ENCODE measurements around the gene CYGB.

Gene CYGB

DNA sequence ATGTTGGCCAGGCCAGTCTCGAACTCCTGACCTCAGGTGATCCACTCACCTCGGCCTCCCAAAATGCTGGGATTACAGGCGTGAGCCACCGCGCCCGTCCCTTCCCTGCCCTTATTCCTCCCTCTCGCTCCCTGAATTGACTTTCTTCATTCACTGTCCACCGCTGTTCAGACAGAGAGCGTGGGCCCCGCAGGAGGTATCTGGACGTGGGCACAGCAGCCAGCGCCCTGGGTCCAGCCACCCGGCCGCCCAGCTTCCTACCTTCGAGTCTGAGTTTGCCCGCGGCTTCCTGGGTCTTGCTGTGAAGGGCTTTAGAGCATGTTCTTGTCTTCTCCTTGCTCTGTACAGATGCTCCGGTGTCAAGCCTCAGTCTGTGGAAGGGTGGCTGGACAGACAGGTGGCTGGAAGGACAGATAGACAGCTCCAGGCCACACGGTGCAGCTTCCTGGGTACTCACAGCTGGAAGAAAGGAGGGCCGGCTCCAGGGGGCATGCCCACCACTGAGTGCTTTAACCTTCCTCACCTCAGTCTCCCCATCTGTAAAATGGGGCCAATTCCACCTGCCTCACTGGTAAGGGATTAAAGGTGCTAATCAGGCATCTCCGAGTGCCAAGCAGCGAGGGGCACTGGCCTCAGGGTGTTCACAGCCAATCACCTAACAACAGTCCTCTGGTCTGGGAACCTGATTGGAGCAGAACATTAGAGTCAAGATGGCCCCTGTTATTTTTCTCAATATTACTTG, 49.9 kb downstream of the CYGB start:
- Histone ChIP-seq H3K4me3 (ENCODE audit: extremely low read depth, insufficient read depth, low read length, poor library complexity, severe bottlenecking) (no peak overlapping the region), H3K4me1 (ENCODE audit: control insufficient read depth, insufficient read depth, low read length, poor library complexity, severe bottlenecking) (peaks cover 4% of the 10 kb centered on the region), H3K36me3 (ENCODE audit: control insufficient read depth, insufficient read depth, low read length) (no peaks in the 10 kb centered on the region), H3K9me3 (ENCODE audit: control insufficient read depth, low read length) (no peaks in the 10 kb centered on the region), H3K27ac (ENCODE audit: low read depth, low read length, severe bottlenecking) (no peak overlapping the region)
- WGBS, 2 experiments (ENCODE audit: insufficient coverage in 2 of 2) = 95 to 98% methylated on average over 19 to 20 of the region's 22 CpGs

GRCh38 chr17:76485569-76485968, 51.9 kb downstream of the CYGB start:
- no peaks in the 10 kb centered on the region for H3K36me3 ChIP-seq (ENCODE audit: control insufficient read depth, insufficient read depth, low read length)
- 81 to 87% methylated on average over 9 to 10 of the region's 11 CpGs for WGBS, 2 experiments (ENCODE audit: insufficient coverage in 2 of 2)
- no peaks in the 10 kb centered on the region for H3K9me3 ChIP-seq (ENCODE audit: control insufficient read depth, low read length)
- H3K4me1 ChIP-seq (ENCODE audit: control insufficient read depth, insufficient read depth, low read length, poor library complexity, severe bottlenecking) = no peaks in the 10 kb centered on the region
- H3K27ac ChIP-seq (ENCODE audit: low read depth, low read length, severe bottlenecking) = no peak overlapping the region
- no peak overlapping the region for H3K4me3 ChIP-seq (ENCODE audit: extremely low read depth, insufficient read depth, low read length, poor library complexity, severe bottlenecking)

DNA sequence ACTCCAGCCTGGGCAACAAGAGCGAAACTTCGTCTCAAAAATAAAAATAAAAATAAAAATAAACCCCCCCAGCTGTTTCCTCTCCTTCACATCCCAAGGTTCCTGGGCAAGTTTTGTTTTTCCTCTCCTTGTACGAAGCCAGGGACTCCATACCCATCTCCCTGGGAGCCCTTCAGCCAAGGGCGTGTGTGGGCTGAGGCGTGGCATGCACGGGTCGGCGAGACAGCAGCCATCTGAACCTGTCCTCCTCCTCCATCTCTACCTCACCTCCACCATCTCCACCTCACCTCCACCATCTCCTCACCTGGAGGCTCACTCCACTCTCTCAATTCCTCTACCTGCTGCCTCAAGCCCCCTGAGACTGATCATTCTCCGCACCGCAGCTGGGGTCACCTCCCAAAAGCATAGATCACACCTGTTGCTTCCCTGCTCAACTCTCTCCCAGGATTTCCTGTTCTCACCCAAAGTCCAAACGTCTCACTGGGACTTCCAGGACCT, 53.2 kb downstream of the CYGB start:
- Histone ChIP-seq H3K36me3 (ENCODE audit: control insufficient read depth, insufficient read depth, low read length) (no peaks in the 10 kb centered on the region), H3K4me3 (ENCODE audit: extremely low read depth, insufficient read depth, low read length, poor library complexity, severe bottlenecking) (no peak overlapping the region), H3K9me3 (ENCODE audit: control insufficient read depth, low read length) (no peaks in the 10 kb centered on the region), H3K4me1 (ENCODE audit: control insufficient read depth, insufficient read depth, low read length, poor library complexity, severe bottlenecking) (no peaks in the 10 kb centered on the region), H3K27ac (ENCODE audit: low read depth, low read length, severe bottlenecking) (no peak overlapping the region)
- 93 to 94% methylated on average over 7 to 9 of the region's 11 CpGs for WGBS, 2 experiments (ENCODE audit: insufficient coverage in 2 of 2)

GRCh38 chr17:76481071-76481655, 56.3 kb downstream of the CYGB start:
- Histone ChIP-seq H3K4me3 (ENCODE audit: extremely low read depth, insufficient read depth, low read length, poor library complexity, severe bottlenecking) (no peak overlapping the region), H3K27ac (ENCODE audit: low read depth, low read length, severe bottlenecking) (peak overlapping the region; percentile 59), H3K4me1 (ENCODE audit: control insufficient read depth, insufficient read depth, low read length, poor library complexity, severe bottlenecking) (no peaks in the 10 kb centered on the region), H3K9me3 (ENCODE audit: control insufficient read depth, low read length) (no peaks in the 10 kb centered on the region), H3K36me3 (ENCODE audit: control insufficient read depth, insufficient read depth, low read length) (no peaks in the 10 kb centered on the region)
- 83 to 91% methylated on average over 14 to 21 of the region's 21 CpGs for WGBS, 2 experiments (ENCODE audit: insufficient coverage in 2 of 2)

DNA sequence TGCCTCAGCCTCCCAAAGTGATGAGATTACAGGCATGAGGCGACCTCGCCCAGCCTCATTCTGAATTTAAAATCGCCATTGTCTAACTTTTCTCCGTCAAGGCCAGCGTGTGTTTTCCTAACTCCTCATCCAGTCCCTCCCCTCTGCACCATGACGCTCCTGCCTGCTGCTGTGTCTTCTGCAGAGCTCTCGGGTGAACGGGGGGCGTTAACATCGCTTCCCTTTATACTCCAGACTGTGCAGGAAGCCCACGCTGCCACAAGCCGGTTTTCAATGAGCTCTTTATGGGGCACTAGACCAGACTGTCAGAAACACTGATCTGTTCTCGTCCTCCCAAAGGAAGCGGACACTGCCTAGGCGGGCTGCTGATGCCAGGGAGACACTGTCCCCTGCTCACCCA, 56.9 kb downstream of the CYGB start:
- H3K36me3 ChIP-seq (ENCODE audit: control insufficient read depth, insufficient read depth, low read length) = no peaks in the 10 kb centered on the region
- no peak overlapping the region for H3K4me3 ChIP-seq (ENCODE audit: extremely low read depth, insufficient read depth, low read length, poor library complexity, severe bottlenecking)
- WGBS, 2 experiments (ENCODE audit: insufficient coverage in 2 of 2) = 85 to 89% methylated on average over 13 to 15 of the region's 15 CpGs
- no peaks in the 10 kb centered on the region for H3K9me3 ChIP-seq (ENCODE audit: control insufficient read depth, low read length)
- peak overlapping the region; percentile 59 for H3K27ac ChIP-seq (ENCODE audit: low read depth, low read length, severe bottlenecking)
- no peaks in the 10 kb centered on the region for H3K4me1 ChIP-seq (ENCODE audit: control insufficient read depth, insufficient read depth, low read length, poor library complexity, severe bottlenecking)

- no peaks in the 10 kb centered on the region for H3K36me3 ChIP-seq (ENCODE audit: control insufficient read depth, insufficient read depth, low read length)
- 90 to 97% methylated on average over 5 to 10 of the region's 14 CpGs for WGBS, 2 experiments (ENCODE audit: insufficient coverage in 2 of 2)
- no peak overlapping the region for H3K4me3 ChIP-seq (ENCODE audit: extremely low read depth, insufficient read depth, low read length, poor library complexity, severe bottlenecking)
- H3K4me1 ChIP-seq (ENCODE audit: control insufficient read depth, insufficient read depth, low read length, poor library complexity, severe bottlenecking) = no peaks in the 10 kb centered on the region
- no peaks in the 10 kb centered on the region for H3K9me3 ChIP-seq (ENCODE audit: control insufficient read depth, low read length)
- H3K27ac ChIP-seq (ENCODE audit: low read depth, low read length, severe bottlenecking) = no peak overlapping the region
Observed at GRCh38 chr17:76479515-76480060, 57.9 kb downstream of the CYGB start.

DNA sequence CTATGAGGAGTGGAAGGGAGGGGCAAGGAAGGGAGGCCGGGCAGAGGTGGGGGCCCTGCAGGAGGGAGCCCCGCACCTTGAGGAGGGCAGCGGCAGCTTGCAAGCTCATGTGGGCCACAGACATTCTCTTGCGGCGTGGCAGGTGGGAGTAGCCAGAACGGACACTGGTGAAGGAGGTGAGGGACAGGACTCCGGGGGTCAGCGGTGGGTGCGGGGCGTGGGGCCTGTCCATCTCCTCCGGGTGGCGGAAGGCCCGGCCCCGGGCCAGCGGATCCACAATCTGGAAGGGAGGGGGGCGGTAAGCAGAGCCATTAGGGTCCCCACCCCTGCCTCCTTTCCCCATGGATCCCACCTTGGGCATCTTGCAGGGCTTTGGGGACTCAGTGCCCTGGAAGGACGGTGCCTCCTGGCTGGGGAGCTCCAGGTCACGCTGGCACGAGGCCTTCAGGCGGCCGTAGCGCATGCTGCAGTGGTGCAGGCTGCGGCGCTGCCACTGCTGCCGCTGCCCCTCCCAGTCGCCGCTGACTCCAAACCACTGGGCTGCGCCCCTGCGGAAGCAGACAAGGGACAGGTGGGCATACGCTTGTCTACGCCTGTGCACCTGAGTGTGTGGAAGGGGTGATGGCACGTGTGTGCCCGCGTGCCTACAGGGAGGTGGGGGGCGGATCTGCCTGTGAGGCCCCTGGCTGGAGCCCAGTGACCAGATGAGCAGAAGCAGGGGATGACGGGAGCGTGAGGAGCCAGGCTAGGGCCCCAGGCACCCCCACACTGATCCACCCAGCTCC, 58.6 kb downstream of the CYGB start:
- Histone ChIP-seq H3K4me1 (ENCODE audit: control insufficient read depth, insufficient read depth, low read length, poor library complexity, severe bottlenecking) (no peaks in the 10 kb centered on the region), H3K9me3 (ENCODE audit: control insufficient read depth, low read length) (no peaks in the 10 kb centered on the region), H3K36me3 (ENCODE audit: control insufficient read depth, insufficient read depth, low read length) (no peaks in the 10 kb centered on the region), H3K27ac (ENCODE audit: low read depth, low read length, severe bottlenecking) (no peak overlapping the region), H3K4me3 (ENCODE audit: extremely low read depth, insufficient read depth, low read length, poor library complexity, severe bottlenecking) (no peak overlapping the region)
- WGBS, 2 experiments (ENCODE audit: insufficient coverage in 2 of 2) = 92 to 94% methylated on average over 29 to 37 of the region's 37 CpGs

DNA sequence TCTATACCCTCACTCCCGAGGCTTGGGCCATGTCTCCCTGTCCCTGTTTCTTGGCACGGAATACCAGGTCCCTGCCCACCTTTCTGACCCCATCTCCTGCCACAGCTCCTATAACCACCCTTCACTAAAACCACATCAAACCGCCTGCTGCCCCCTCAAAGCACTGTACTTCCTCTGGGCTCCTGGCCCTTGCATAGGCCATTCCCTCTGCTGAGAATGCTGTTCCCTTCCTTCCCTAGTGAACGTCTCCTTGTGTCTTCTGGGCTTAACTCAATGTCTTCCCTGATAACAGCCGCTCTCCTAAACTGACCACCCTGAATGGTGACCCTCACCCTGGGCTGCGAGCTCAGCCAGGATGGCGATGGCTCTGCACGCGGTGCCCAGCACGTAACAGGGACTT, 59.4 kb downstream of the CYGB start:
- no peak overlapping the region for H3K27ac ChIP-seq (ENCODE audit: low read depth, low read length, severe bottlenecking)
- 92 to 96% methylated on average over 9 of the region's 10 CpGs for WGBS, 2 experiments (ENCODE audit: insufficient coverage in 2 of 2)
- no peaks in the 10 kb centered on the region for H3K9me3 ChIP-seq (ENCODE audit: control insufficient read depth, low read length)
- H3K4me3 ChIP-seq (ENCODE audit: extremely low read depth, insufficient read depth, low read length, poor library complexity, severe bottlenecking) = no peak overlapping the region
- H3K4me1 ChIP-seq (ENCODE audit: control insufficient read depth, insufficient read depth, low read length, poor library complexity, severe bottlenecking) = no peaks in the 10 kb centered on the region
- no peaks in the 10 kb centered on the region for H3K36me3 ChIP-seq (ENCODE audit: control insufficient read depth, insufficient read depth, low read length)

DNA sequence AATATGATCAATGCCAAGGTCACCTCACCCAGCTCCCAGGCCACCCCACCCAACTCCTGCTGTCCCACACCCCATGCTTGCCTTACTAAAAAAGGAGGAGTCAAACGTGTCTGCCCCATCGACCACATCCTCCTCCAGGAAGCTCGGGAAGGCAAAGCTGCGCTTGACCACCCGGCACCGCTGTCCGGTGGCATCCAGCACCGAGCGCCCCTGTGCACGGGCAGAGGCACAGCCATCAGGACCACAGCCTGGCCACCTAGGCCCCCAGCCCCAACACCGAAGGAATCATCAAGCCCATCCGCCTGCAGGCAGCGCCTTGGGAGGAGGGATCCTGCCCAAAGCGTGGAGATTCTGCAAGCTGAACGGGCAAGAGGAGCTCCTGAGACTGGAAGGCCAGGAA, 59.9 kb downstream of the CYGB start:
- Histone ChIP-seq H3K4me1 (ENCODE audit: control insufficient read depth, insufficient read depth, low read length, poor library complexity, severe bottlenecking) (no peaks in the 10 kb centered on the region), H3K27ac (ENCODE audit: low read depth, low read length, severe bottlenecking) (no peak overlapping the region), H3K4me3 (ENCODE audit: extremely low read depth, insufficient read depth, low read length, poor library complexity, severe bottlenecking) (no peak overlapping the region), H3K36me3 (ENCODE audit: control insufficient read depth, insufficient read depth, low read length) (no peaks in the 10 kb centered on the region), H3K9me3 (ENCODE audit: control insufficient read depth, low read length) (no peaks in the 10 kb centered on the region)
- 92 to 95% methylated on average over 14 to 15 of the region's 15 CpGs for WGBS, 2 experiments (ENCODE audit: insufficient coverage in 2 of 2)
